ENCODE results near the gene TUBA3C.
"Not testable (repeated sequence)": the region's sequence is repeated elsewhere in the genome, so short reads cannot be mapped to it uniquely, and the experiment has no call there.

The TUBA3C gene

GRCh38 chr13:19181621-19182485, at the start of gene TUBA3C:
Gene TUBA3C (minus strand): TSS chr13:19181824. CDS start chr13:19181747, 77 bp downstream.
- no peak for DNase-seq (ENCODE audit: low read depth in 2 of 2)

DNA sequence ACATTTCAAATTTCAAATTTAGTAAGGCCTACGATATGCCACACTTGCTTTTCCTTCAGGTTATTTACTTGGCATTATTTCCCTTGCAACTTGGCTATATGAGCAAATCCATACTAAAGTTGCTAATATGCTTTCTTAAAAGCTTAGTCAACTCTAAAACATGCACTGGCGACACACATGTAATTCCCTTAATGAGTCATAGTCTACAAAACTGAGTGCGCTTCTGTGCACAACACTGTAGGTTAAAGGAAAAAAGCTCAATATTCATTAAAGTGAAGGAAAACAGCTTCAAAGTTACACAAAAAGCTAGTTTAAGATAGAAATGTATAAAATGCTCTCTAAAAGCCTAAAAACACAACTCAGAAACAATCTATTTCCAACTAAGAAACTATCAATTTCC, 25.8 kb upstream of the TUBA3C start:
- not testable (repeated sequence) for DNase-seq (ENCODE audit: low read depth in 2 of 2)

DNA sequence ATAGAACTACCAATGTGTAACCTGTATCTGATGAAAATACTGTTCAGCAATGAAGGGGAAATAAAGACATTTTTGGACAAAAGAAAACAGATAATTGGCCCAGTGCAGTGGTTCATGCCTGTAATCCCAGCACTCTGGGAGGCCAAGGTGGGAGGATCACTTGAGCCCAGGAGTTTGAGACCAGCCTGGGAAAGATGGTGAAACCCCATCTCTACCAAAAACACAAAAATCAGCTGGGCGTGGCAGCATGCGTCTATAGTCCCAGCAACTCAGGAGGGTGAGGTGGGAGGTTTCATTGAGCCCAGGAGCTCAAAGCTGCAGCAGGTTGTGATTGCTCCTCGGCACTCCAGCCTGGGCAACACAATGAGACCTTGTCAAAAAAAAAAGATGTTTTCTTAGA, 11.0 kb upstream of the TUBA3C start:
- DNase-seq (ENCODE audit: low read depth in 2 of 2) = not testable (repeated sequence)

DNA sequence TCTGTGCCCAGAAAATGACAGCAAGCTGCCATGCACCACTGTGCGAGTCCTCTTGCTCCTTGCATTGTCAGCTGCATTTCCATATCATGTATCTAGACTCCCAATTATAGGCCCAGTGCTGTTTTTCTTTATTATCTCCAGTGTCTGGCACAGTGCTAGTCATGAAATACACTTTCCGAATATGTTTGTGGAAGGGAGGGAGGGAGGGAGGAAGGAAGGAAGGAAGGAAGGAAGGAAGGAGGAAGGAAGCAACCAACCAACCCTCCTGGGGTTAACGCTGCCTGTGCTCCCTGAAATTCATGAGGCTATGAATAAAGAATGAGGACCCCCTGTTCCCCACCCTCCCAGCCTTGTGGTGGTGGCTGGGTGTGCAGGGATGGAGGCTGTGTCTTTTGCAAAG, 8.3 kb upstream of the TUBA3C start:
- not testable (repeated sequence) for DNase-seq (ENCODE audit: low read depth in 2 of 2)

GRCh38 chr13:19189368-19189767, 7.7 kb upstream of the TUBA3C start:
- not testable (repeated sequence) for DNase-seq (ENCODE audit: low read depth in 2 of 2)

DNA sequence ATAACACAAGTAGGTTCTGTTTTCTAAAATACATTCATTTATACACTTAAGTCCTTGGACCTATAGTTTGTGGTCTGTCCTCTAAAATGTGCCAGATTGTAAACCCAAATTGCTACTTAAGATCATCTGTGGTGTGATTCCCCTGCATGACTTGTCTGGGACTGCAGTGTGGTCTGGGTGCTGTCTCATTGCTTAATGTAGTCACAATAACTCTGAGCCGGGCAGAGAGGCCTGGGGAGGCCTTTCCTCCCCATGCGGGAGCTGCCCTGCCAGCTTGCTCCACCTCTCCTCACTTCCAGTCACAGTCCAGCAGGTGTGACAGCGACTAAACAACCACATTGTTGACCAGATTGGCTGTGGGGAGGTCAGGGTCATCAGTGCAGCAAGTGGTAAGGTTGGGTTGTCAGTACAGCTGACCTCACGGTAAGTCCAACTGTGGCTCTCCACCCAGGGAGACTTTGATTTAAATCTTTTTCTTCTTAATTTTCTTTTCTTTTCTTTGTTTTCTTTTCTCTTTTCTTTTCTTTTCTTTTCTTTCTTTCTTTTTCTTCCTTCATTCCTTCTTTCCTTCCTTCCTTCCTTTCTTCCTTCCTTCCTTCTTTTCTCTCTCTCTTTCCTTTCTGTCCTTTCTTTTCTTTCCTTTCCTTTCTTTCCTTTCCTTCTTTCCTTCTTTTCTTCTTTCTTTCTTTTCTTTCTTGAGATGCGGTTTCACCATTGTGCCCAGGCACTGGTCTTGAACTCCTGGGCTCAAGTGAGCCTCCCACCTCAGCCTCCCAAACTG, 4.4 kb upstream of the TUBA3C start:
- DNase-seq (ENCODE audit: low read depth in 2 of 2) = no peak

- no peak for DNase-seq (ENCODE audit: low read depth in 2 of 2)
Observed at GRCh38 chr13:19185086-19185864, 3.7 kb upstream of the TUBA3C start.

DNA sequence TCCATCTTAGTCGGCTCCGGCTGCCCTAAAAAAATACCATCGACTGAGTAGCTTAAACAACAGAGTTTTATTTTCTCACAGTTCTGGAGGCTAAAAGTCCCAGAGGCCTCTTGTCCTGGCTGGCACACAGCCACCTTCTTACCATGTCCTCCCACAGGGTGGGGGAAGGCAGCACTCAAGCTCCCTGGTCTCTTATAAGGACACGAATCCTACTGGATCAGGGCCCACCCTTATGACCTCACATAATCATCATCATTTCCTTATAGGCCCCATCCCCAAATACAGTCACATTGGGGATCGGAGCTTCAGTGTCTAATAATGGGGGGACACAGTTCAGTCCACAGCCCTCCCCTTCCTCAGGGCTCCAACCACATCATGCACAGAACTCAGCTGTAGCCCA, 2.6 kb upstream of the TUBA3C start:
- no peak for DNase-seq (ENCODE audit: low read depth in 2 of 2)

DNA sequence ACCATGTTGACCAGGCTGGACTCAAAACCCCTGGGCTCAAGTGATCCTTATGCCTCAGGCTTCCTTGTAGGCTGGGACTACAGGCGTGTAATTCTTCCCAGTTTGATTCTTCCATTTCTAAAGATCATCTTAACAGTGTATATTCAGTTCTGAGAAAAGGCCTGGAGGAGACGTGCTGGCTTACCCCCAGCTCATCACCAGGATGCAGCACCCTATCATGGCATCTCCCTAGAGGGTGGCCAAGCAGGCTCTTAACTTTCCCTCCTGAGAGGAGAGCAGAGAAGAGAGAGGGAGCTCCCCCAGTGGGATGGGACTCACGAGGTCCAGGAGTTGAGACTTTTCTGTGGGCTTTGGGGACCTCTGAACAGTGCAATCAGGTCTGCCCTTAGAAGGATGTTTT, 2.1 kb upstream of the TUBA3C start:
- no peak for DNase-seq (ENCODE audit: low read depth in 2 of 2)

GRCh38 chr13:19182536-19182935, 912 bp upstream of the TUBA3C start:
- DNase-seq (ENCODE audit: low read depth in 2 of 2) = no peak

DNA sequence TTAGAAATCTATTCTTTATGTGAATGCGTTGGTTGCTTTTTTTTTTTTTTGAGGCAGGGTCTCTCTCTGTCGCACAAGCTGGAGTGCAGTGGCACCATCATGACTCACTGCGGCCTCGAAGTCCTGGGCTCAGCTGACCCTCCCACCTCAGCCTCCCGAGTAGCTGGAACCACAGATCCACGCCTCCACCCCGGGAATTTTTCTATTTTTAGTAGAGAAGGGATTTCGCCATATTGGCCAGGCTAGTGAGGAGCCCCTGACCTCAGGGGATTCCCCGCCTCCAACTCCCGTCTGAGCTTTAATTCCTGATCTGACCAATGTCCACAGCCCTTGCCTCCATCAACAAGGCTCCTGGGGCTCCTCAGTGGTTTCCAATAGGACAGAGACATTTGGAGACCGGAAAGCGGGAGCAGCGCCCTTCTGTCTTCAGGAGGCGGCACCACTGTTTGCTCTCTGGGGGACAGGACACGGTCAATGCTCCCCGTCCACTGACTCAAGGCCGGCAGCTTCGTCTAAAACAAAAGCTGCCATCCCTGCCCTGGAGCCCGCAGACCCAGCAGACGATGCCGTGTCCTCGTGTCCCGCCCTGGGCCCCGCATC, 503 bp downstream of the TUBA3C start:
- DNase-seq (ENCODE audit: low read depth in 2 of 2) = no peak

GRCh38 chr13:19179916-19180315, 1.7 kb downstream of the TUBA3C start:
- no peak for DNase-seq (ENCODE audit: low read depth in 2 of 2)

GRCh38 chr13:19178901-19179593, 2.6 kb downstream of the TUBA3C start:
- no peak for DNase-seq (ENCODE audit: low read depth in 2 of 2)

- not testable (repeated sequence) for DNase-seq (ENCODE audit: low read depth in 2 of 2)
Observed at GRCh38 chr13:19176981-19177776, 4.4 kb downstream of the TUBA3C start.

DNA sequence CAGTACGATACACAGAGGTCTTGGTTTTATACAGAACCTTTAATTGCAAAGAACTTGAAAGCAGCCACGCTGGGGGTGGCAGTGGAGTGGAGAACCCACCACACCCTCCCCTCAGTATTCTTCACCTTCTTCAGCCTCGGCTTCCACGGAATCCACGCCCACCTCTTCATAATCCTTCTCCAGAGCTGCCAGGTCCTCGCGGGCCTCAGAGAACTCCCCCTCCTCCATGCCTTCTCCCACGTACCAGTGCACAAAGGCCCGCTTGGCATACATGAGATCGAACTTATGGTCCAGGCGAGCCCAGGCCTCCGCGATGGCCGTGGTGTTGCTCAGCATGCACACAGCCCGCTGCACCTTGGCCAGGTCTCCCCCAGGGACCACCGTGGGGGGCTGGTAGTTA, 7.9 kb downstream of the TUBA3C start:
- no peak for DNase-seq (ENCODE audit: low read depth in 2 of 2)

GRCh38 chr13:19172647-19173030, 9.0 kb downstream of the TUBA3C start:
- DNase-seq (ENCODE audit: low read depth in 2 of 2) = no peak

DNA sequence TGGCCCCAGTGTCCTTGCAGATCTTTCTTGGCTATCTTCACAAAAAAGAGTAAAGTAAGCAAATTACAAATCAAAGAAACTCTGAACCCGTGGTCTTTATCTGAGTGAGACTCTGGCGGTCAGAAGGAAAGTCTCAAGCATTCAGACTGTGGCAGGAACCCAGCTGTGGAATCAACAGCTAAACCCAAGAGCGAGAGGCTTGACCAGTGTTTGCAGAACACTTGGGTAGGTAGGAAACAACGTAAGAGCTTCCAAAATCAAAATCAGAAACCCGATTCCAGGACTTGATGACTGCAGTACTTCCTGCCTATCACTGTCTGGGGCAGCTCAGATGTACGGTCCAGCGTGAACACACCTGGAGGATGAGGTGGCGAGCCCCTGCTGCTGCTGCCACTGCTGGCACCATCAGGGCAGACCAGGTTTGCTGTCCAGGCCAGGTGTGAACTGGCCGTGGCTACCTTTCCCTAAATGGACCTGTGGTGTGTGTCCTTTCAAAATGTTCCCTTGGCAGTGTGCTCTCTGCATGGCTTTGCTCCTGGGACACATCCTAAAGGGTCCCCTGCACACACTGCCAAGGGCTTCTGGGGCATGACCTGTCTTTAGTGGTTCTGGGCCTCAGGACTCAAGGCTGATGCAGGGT, 9.5 kb downstream of the TUBA3C start:
- no peak for DNase-seq (ENCODE audit: low read depth in 2 of 2)

GRCh38 chr13:19171563-19171962, 10.1 kb downstream of the TUBA3C start:
- no peak for DNase-seq (ENCODE audit: low read depth in 2 of 2)

DNA sequence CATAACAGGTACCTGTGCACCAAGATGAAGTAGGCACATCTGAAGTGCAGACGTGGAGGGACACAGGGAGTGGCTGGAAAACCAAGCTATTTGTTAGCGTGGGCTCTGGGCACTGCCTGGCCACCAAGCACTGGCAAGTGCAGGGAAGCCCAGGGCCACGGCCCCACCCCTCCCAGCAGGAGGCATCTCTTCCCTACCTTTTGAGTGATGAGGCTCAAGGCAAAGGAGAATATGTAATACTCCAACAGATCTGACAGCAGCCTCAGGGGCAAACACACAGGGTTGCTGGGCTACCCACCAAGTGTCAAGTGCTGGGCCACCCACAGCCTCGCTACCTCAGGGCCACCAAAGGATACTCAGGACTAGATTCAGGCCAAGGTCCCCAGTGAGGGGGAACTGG, 11.6 kb downstream of the TUBA3C start:
- DNase-seq (ENCODE audit: low read depth in 2 of 2) = no peak

DNA sequence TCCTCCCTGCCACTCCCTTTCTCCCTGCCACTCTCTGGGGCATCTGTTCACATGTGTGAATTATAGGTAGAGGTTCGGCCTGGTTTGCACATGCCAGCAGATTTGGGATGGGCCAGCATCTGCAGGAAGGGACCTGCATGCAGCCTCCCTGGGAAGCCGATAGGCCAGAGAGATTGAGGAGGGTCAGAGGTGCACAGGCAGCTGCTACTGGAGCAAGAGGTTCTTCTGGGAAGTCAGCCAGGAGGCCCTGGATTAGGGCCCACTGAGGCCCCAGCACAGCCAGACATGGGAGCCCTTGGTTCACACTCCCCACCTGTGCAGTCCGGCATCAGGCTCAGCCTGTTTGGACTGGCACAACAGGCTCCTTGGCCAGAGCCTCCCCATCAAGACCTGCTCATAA, 12.1 kb downstream of the TUBA3C start:
- DNase-seq (ENCODE audit: low read depth in 2 of 2) = no peak

All from stimulated activated CD8-positive, alpha-beta memory T cell treated with anti-CD3 and anti-CD28 coated beads, Interleukin-15, amount 100 ng/mL, for 4 hours (primary cell).